Measurements from ENCODE around the gene BBS2.

BBS2 gene

DNA sequence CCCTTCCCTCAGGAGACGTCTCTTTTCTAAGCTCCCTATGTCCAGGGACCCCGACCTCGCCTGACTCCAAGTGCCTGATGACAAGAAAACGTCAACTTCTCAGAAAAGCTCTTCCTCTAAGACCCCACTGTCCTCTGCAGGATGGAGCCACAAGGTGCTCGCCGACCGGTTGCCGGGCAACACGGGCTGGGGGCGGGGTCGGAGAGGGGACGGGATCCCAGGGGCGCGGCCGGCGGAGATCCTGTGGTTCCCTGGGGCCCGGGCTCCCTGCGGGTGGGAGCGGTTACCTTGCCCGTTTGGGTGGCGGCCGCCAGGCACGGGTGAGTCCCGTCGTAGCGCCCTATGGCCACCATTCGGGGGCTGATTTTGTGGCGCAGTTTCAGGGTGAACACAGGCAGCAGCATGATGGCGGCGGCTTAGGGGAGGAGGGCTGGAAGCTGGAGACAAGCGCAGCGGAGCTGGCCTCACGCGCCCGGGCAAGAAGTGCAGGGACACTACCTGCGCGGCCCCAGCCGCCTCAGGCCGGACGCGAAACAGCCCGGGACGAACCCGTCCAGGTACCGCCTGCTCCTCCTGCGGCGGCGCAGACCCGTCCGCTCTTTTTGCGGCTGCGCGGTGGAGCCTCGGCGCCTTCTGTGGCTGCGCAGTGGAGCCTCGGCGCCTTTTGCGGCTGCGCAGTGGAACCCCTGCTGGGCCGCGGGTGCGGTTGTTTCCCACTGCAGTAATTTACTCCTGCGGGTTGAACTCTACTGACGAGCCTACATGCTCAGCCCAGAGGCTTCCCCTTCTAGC, at the start of gene BBS2:
TSS of gene BBS2 (minus strand) at position 566 of the 792 bp plus-strand sequence. CDS start at position 404, 162 bp downstream.
- DNase-seq (peak; percentile 91), ATAC-seq (ENCODE audit: insufficient read depth, low read depth) (peak; percentile 90)
- peak within 1 kb of the TSS; percentile 92 for H2AFZ ChIP-seq (ENCODE audit: low read depth, low read length)
- peaks cover 24% of the 10 kb centered on the region for H3K4me1 ChIP-seq (ENCODE audit: insufficient read depth, low read length)
- H3K9me3 ChIP-seq (ENCODE audit: insufficient read depth, low read length, severe bottlenecking), result no peaks in the 10 kb centered on the region
- H3K27me3 ChIP-seq (ENCODE audit: insufficient read depth, low read length, poor library complexity), result no peaks in the 10 kb centered on the region
- H4K20me1 ChIP-seq (ENCODE audit: insufficient read depth, low read length), result 0 out of 2 replicates have a peak, but pooled peaks cover 2% of the 10 kb centered on the region
- peak within 1 kb of the TSS; percentile 78 for H3K27ac ChIP-seq (ENCODE audit: low read length)
- peaks cover 10% of the 10 kb centered on the region for H3K79me2 ChIP-seq (ENCODE audit: insufficient read depth, low read length)
- peak within 1 kb of the TSS; percentile 79 for H3K9ac ChIP-seq (ENCODE audit: low read depth, low read length)
- no peaks in the 10 kb centered on the region for H3K36me3 ChIP-seq (ENCODE audit: insufficient read depth, low read length)
- H3K4me3 ChIP-seq (ENCODE audit: low read depth in 1 of 2, low read length in 2 of 2), result peak within 1 kb of the TSS; percentile 59 to 96; a peak in 3 of 4 replicates
- peak within 1 kb of the TSS; percentile 99 for H3K4me2 ChIP-seq (ENCODE audit: insufficient read depth, low read length)
- TF ChIP-seq, protein P1, sequence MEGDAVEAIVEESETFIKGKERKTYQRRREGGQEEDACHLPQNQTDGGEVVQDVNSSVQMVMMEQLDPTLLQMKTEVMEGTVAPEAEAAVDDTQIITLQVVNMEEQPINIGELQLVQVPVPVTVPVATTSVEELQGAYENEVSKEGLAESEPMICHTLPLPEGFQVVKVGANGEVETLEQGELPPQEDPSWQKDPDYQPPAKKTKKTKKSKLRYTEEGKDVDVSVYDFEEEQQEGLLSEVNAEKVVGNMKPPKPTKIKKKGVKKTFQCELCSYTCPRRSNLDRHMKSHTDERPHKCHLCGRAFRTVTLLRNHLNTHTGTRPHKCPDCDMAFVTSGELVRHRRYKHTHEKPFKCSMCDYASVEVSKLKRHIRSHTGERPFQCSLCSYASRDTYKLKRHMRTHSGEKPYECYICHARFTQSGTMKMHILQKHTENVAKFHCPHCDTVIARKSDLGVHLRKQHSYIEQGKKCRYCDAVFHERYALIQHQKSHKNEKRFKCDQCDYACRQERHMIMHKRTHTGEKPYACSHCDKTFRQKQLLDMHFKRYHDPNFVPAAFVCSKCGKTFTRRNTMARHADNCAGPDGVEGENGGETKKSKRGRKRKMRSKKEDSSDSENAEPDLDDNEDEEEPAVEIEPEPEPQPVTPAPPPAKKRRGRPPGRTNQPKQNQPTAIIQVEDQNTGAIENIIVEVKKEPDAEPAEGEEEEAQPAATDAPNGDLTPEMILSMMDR (IDR thresholded peaks at IDR 0.05; ENCODE audit: borderline replicate concordance, extremely low read depth, low read length, poor library complexity, severe bottlenecking), result no peak
- TF ChIP-seq EZH2 (IDR thresholded peaks at IDR 0.05; ENCODE audit: borderline replicate concordance, low read depth, low read length, severe bottlenecking), result no peak

DNA sequence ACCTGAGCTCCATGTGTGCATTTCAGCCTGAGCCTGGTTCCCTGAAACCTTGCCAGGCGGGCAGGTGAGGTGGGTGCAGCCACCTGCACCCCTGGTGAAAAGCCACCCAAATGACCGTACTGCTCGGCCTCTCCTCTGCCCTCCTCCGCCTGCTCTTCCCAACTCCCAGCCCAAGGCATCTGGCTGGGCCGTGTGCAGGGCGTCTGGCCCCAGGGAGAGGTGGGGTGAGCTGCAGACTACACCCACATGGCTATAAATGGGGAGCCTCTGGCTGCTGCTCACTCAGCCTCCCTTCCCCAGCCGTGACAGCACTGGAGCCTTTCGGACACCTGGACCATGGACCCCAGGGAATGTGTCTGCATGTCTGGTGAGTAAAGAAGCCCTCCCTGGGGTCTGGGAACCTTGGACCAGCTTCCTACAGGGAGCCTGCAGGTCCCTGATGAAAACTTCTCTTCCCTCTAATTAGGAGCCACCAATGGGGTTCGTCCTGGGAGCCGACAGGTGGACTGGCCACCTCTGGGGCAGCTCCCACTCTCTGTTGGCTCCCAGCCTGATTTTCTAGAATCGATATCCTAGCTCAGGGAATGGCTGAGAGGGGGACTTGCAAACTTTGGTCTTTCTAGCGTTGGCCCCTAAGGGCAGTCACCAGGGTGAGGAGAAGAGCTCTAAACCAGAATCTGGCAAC, 45.1 kb upstream of the BBS2 start, which contains the start of gene MT4:
TSS of gene MT4 (plus strand) at position 281 of the 685 bp plus-strand sequence. CDS start at position 337, 56 bp downstream.
- Histone ChIP-seq H4K20me1 (ENCODE audit: insufficient read depth, low read length) (no peaks in the 10 kb centered on the region), H3K9me3 (ENCODE audit: insufficient read depth, low read length, severe bottlenecking) (no peaks in the 10 kb centered on the region), H3K4me2 (ENCODE audit: insufficient read depth, low read length) (no peak within 1 kb of the TSS), H3K9ac (ENCODE audit: low read depth, low read length) (no peak within 1 kb of the TSS), H3K27ac (ENCODE audit: low read length) (no peak within 1 kb of the TSS), H3K4me1 (ENCODE audit: insufficient read depth, low read length) (no peaks in the 10 kb centered on the region), H3K27me3 (ENCODE audit: insufficient read depth, low read length, poor library complexity) (peaks cover 8% of the 10 kb centered on the region), H2AFZ (ENCODE audit: low read depth, low read length) (no peak within 1 kb of the TSS), H3K36me3 (ENCODE audit: insufficient read depth, low read length) (no peaks in the 10 kb centered on the region), H3K4me3 (ENCODE audit: low read depth in 1 of 2, low read length in 2 of 2) (no peak within 1 kb of the TSS), H3K79me2 (ENCODE audit: insufficient read depth, low read length) (no peaks in the 10 kb centered on the region)
- DNase-seq, result no peak
- TF ChIP-seq, protein P1 (IDR thresholded peaks at IDR 0.05; ENCODE audit: borderline replicate concordance, extremely low read depth, low read length, poor library complexity, severe bottlenecking), result no peak
- no peak for TF ChIP-seq EZH2 (IDR thresholded peaks at IDR 0.05; ENCODE audit: borderline replicate concordance, low read depth, low read length, severe bottlenecking)
- ATAC-seq (ENCODE audit: insufficient read depth, low read depth), result no peak

GRCh38 chr16:56561126-56561525, 41.3 kb upstream of the BBS2 start:
- Histone ChIP-seq H3K4me2 (ENCODE audit: insufficient read depth, low read length) (no peak overlapping the region), H3K4me1 (ENCODE audit: insufficient read depth, low read length) (no peaks in the 10 kb centered on the region), H3K4me3 (ENCODE audit: low read depth in 1 of 2, low read length in 2 of 2) (no peak overlapping the region), H3K9ac (ENCODE audit: low read depth, low read length) (no peak overlapping the region), H4K20me1 (ENCODE audit: insufficient read depth, low read length) (no peaks in the 10 kb centered on the region), H3K27me3 (ENCODE audit: insufficient read depth, low read length, poor library complexity) (peaks cover 15% of the 10 kb centered on the region), H3K79me2 (ENCODE audit: insufficient read depth, low read length) (no peaks in the 10 kb centered on the region), H3K36me3 (ENCODE audit: insufficient read depth, low read length) (no peaks in the 10 kb centered on the region), H3K9me3 (ENCODE audit: insufficient read depth, low read length, severe bottlenecking) (no peaks in the 10 kb centered on the region), H3K27ac (ENCODE audit: low read length) (no peak overlapping the region), H2AFZ (ENCODE audit: low read depth, low read length) (no peak overlapping the region)
- DNase-seq (no peak), ATAC-seq (ENCODE audit: insufficient read depth, low read depth) (no peak)
- no peak for TF ChIP-seq EZH2 (IDR thresholded peaks at IDR 0.05; ENCODE audit: borderline replicate concordance, low read depth, low read length, severe bottlenecking)
- TF ChIP-seq, protein P1 (IDR thresholded peaks at IDR 0.05; ENCODE audit: borderline replicate concordance, extremely low read depth, low read length, poor library complexity, severe bottlenecking), result no peak

Data from DND-41 (cell line).